NCI-H748 (cell line): Measurements from ENCODE around the gene NEK11.
A peak's percentile ranks its signal among the peaks of the same experiment; 100 is the strongest.

Source experiments
- DNase-seq: peaks from one replicate; lab custom pipeline; 2025; ENCODE audit not compliant: unreplicated experiment; lab: John Stamatoyannopoulos, UW

NEK11 gene

GRCh38 chr3:131038326-131038725, 11.6 kb downstream of the NEK11 start:
- DNase-seq, result no peak

GRCh38 chr3:131042271-131042985, 15.8 kb downstream of the NEK11 start:
- DNase-seq, result peak; percentile 1

- peak; percentile 8 for DNase-seq
These were observed 20.9 kb downstream of the NEK11 start for GRCh38 chr3:131047582-131047981.

DNA sequence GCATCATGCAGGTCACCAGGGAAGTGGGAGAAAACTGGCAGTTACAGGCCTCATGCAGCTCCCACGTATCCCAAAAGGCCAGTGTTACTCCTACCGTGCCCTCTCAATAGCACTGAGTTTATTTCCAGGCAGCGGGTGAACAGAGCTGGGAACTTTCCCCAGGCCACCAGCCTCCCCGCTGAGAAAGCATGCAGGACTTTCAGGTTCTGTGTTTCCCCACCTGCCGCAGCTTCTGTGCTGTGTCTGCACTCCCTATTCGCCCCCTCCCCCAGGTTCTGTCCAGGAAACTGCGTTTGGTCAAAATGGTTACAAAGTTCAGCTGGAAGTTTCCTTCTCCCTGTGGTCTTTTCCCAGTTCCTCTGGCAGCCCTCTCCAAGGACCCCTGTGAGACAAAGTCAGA, 21.4 kb downstream of the NEK11 start:
- no peak for DNase-seq

DNA sequence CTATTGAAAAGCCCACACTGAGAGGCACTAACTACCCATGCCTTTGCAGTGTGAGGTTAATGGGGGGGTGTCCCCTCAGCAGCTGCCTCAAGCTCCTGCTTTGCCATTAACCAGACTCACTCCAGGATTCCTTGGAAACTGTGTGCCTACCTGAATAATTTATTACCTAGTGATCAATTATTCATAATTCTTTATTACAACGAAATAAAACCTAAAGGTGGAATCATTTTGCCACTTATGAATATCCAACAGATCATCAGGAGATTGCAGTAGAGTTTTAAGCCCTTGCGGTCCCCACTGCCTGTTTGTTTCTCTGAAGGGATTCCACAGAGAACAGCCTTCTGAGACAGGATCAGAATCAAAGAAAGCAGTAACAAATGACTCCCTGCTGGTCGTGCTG, 23.3 kb downstream of the NEK11 start:
- no peak for DNase-seq

GRCh38 chr3:131053043-131053859, 26.6 kb downstream of the NEK11 start:
- peak; percentile 0 for DNase-seq

GRCh38 chr3:131067983-131068382, 41.3 kb downstream of the NEK11 start:
- no peak for DNase-seq

DNA sequence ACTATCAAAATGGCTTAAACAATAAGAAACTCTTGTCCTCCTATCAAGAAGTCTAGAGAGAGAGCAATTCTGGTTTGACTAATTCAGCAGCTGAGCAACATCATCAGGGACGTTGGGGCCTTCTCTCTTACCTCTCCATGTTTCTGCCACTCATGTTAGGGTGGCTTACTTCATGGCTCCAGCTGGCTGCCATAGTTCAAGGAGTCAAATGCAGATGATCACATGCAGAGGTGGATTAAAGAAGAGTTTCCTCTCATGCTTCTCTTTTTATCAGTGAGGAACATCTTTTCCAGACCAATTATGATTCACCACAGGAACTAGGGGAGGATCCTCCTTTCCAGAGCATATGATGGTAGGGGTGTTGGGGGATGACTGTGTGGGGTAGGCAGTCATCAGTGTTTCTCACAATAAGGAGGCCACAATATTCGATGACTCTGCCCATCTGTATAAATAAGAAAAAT, 45.5 kb downstream of the NEK11 start:
- DNase-seq, result no peak

- no peak for DNase-seq
These were observed 46.2 kb downstream of the NEK11 start for GRCh38 chr3:131072845-131073244.

GRCh38 chr3:131075632-131076328, 49.1 kb downstream of the NEK11 start:
- no peak for DNase-seq

GRCh38 chr3:131077904-131078303, 51.2 kb downstream of the NEK11 start:
- no peak for DNase-seq

DNA sequence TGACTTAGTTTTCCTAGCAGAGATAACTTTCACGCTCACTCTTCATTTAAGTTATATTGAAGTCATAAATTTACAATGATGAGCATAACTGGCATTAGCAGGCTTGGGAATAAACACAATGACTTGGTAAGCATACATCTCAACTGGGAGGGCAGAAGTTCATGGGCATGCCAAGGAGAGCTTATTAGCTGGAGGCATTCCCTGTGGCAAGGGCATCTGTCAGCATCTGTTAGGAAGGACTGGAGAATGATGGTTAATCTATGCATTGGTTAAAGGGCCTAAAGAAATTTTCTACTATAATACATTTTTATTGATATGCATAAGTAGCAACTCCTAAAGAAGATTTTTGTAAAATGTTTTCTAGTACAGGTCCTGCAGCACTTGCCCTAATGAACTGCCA, 52.4 kb downstream of the NEK11 start:
- no peak for DNase-seq

- no peak for DNase-seq
These were observed 54.5 kb downstream of the NEK11 start for GRCh38 chr3:131081224-131081623.

DNA sequence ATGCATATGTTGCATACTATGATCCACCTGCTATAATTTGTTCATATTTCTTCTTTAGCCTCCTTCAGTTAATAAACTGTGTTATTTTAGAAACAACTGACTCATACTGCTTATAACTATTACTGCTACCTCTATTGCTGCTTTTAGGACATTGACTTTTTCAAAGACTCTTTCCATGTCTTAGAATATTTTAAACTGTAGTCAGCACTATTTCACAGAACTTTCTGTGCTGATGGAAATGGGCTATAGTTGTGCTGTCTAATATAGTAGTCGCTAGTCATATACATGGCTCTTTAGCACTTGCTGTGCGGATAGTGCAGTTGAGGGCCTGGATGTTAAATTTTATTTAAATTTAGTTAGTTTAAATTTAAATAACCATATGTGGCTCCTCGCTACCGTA, 55.6 kb downstream of the NEK11 start:
- DNase-seq, result no peak

- peak; percentile 90 for DNase-seq
These were observed 56.5 kb downstream of the NEK11 start for GRCh38 chr3:131082871-131083863.

- DNase-seq, result no peak
These were observed 65.1 kb downstream of the NEK11 start for GRCh38 chr3:131091768-131092167.

DNA sequence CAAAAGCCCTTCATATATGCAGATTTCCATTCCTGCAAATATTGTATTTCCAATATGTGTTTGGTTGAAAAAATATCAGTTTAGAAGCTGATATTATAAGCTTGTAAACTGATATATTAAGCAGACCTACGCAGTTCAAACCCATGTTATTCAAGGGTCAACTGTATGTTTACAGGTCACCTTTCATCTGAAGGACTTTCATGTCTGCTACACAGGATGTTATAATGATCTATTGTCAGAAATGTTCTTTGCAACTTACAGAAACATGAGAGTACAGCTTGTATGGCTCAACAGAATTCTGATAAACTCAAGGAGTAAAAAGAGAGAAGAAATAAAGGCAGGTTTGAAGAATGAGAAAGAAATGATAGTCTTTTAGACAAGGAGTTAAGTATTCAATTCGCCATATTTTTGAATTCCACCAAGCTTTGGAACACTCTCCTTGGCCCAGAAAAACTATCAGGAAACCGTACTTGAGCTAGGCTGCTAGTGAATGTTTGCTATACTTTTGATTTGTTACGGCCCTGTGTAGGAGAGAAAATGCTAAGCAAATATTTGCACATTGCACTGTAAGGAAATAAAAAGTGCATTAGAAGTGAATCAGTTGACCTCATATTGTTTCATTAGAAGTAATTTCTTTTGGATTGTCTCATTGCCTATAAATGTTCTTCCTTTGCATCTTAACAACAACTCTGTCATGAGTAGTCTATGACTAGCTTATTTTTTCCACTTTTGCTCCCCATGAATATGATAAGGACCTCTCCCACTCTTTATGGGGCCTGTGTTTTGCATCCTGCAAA, 81.2 kb downstream of the NEK11 start:
- DNase-seq, result peak; percentile 60

DNA sequence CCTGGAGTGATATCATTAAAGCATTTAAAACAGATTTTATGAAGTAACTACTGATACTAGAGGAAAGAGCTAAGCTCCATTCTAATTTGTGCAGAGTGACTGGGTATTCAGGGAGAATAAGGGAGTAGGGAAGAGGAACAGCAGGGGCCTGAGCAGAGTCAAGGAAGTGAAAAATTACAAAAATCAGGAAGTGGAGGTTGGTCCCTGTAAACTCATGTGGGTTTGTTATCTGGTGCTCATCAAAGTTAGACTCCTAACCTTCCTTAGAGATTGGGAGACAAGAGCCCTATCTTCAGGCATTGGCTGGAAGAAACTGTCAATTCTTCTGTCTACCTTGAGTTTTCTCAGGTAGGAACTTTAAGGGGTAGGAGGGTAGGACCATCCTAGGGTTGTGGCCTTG, 82.5 kb downstream of the NEK11 start:
- DNase-seq, result no peak

DNA sequence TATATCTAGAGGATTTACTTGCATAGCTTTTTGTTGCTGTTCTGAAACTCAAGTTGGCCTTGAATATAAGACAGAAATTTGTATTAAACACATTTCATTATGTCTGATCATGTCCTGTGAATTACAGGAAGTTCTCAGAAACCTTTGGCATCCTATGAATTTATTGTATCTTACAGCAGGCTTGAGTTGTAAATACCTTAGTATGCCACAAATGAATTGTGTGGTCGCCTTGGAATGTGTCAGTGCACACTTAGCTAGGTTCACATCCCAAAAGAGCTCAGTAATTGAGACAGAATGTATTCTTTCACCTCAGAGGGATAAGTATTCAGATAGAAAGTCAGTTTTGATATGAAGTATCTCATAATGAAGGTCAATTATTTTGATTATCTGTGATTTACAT, 83.4 kb downstream of the NEK11 start:
- DNase-seq, result no peak

GRCh38 chr3:131114256-131114655, 87.6 kb downstream of the NEK11 start:
- no peak for DNase-seq
